GM21786 (cell line): Measurements from ENCODE around the gene GLIPR2.
"Not testable (repeated sequence)": the region's sequence is repeated elsewhere in the genome, so short reads cannot be mapped to it uniquely, and the experiment has no call there.

Source experiments
- ATAC-seq: cut with Tn5 transposase; IDR thresholded peaks from one replicate; pipeline ENCODE4 v1.9.1; 2021; ENCODE audit not compliant: unreplicated experiment

GLIPR2 gene

GRCh38 chr9:36162211-36162738 is 25.7 kb downstream of the GLIPR2 start:
- no peak for ATAC-seq

DNA sequence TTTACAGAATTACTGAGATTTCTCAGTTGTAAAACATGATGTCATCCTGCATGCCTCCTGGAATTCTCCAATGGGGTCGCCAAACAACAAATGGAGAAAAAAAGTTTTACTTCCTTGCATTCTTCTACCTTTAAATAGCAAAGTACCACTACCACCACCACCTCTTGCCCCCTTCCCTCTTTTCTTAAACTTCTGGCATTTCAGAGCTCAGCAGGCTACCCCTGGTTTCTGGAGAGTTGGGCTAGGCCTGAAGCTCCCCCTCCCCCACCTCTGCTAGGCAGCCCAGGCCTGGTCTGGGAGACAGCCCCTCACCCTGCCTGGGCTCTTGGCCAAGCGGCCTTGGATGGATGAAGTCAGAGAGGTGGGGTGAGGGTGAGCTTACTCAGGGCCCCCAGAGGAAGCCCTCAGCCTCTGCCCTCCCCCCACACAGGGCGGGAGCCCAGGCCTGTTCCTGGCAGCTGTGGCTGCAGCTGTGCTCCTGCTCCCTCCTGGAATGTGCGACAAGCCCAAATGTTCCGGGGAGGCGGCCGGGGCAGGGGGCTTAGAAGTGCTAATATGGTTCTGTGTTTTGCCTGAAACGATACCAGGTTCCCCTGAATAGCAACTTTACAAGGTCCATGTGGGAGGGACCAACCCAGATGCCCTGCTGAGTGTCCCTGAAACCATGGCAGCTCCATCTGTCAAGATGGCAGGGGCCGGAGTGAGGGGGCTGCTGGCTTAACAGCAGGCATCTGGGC is 26.7 kb downstream of the GLIPR2 start:
- no peak for ATAC-seq

DNA sequence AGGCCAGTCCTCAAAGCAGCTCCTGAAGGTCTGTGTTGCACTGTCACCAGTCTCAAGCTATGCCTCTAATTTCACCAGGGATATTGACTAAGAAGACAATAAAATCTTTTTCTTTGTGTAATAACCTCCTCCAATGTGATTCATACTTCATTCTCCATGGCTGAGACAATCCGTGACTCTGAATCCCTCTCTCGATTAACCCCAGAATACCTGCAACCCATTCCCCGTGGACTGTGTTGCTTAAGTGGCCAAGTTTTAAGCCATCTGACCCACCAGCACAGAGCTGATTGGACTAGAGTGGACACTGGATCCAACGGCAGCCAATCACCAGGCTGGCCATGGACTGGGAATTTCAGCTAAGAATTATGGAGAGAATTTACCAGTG is 27.2 kb downstream of the GLIPR2 start:
- ATAC-seq: no peak

GRCh38 chr9:36164372-36164771 is 27.8 kb downstream of the GLIPR2 start:
- ATAC-seq: no peak

DNA sequence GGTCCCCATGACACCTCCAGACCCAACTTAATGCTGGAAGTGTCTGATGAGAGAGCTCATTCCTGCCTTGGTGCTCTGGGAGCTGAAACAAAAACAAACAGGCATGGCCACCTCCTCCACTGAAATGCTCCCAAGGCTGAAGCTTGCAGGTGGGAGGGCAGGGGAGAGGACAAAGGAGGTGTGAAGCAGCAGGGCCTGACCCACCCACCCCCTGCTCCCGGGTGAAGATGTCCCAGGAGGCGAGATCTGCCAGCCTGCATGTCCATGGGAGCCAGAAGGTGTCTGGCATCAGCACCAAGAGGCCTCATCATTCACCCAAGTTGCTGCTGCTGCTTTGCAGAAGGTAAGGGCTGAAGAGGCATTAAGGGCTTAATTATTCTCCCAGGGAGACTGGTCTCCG is 28.5 kb downstream of the GLIPR2 start:
- ATAC-seq: no peak

GRCh38 chr9:36165826-36166167 is 29.3 kb downstream of the GLIPR2 start:
- no peak for ATAC-seq

DNA sequence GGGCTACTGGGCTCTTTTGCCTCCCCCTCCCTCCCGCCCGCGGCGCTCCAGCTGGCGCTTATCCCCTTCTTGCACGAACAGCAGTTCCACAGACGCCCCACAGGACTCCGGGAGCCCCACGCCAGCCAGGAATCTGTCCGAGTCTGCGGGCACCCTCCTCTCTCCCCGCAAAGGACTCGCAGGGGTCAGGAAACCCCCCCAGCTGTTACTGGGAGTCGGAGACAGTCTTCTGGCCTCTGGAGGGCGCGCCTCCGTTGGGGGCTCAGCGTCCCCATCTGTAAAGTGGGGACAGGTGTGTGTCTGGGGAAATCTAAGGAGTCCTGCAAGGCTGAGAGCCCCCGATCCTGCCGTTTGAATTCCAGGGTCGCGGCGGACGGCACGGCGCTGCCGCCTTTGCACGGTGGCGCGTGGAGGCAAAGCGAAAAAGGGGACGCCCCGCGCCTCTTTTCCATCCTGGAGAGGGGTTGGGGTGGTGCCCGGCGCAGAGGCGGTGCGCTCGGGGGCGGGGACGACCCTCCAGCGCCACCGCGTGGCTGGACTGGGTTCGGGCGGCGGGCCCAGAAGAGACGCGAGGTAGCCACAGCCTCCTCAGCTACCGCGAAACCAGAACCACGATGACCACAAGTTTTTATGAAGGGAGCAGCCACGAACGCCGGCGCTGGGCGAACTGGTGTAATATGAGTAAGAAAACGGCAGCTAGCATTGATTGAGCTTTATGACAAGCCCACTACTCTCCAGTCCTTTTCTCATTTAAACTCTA is 29.8 kb downstream of the GLIPR2 start:
- peak; percentile 76 for ATAC-seq

GRCh38 chr9:36169166-36169565 is 32.6 kb downstream of the GLIPR2 start, which contains the start of gene CCIN:
Gene CCIN (plus strand): TSS chr9:36169388. CDS start chr9:36169503, 115 bp downstream.
- no peak for ATAC-seq

- ATAC-seq: no peak
These were observed 33.2 kb downstream of the GLIPR2 start for GRCh38 chr9:36169708-36170107.

- no peak for ATAC-seq
These were observed 34.0 kb downstream of the GLIPR2 start for GRCh38 chr9:36170531-36170930.

DNA sequence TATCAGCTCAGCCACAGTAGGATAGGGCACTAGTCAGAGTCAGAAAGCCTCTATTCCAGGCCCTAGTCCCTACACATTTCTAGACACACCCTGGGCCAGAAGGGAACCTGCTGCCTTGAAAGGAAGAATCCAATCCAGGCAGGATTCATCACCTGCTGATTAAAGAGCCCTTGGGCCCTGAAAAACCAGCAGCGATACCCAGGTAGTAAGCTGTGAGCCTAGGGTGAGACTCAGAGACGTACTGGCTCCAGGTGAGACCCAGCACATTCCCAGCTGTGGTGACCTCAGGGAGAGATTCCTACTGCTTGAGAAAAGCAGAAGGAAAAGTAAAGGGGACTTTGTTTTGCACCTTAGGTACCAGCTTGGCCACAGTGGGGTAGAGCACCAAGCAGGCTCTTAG is 37.3 kb downstream of the GLIPR2 start:
- ATAC-seq: no peak

- ATAC-seq: no peak
These were observed 37.7 kb downstream of the GLIPR2 start for GRCh38 chr9:36174271-36174670.

DNA sequence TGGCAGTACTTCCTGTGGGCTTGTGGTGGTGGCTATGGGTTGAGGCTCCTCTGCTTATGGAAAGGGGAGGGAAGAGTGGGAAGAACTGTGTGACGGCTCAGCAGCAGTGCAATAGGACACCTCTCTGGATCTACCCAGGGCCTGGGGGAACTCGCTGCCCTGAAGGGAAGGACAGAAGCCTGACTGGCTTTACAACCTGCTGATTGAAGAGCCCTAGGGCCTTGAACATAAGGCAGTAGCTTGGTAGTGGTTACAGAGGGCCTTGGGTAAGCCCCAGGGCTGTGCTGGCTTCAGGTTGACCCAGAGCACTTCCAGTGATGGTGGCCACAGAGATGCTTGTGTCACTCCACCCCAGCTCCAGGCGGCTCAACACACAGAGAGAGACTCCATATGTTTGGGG is 38.2 kb downstream of the GLIPR2 start:
- no peak for ATAC-seq

GRCh38 chr9:36175209-36175608 is 38.7 kb downstream of the GLIPR2 start:
- not testable (repeated sequence) for ATAC-seq

GRCh38 chr9:36176496-36176895 is 40.0 kb downstream of the GLIPR2 start:
- ATAC-seq: not testable (repeated sequence)

DNA sequence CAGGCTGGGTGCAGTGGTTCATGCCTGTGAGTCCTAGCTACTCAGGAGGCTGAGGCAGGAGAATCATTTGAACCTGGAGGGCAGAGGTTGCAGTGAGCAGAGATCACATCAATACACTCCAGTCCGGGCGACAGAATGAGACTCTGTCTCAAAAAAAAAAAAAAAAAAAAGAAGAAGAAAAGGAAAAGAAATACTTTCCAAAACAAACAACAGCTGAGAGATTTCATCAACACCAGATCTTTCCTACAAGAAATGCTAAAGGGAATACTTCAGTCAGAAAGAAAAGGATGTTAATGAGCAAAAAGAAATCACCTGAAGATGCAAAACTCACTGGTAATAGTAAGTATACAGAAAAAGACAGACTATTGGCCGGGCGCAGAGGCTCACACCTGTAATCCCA is 41.0 kb downstream of the GLIPR2 start:
- no peak for ATAC-seq

GRCh38 chr9:36180243-36180642 is 43.7 kb downstream of the GLIPR2 start:
- not testable (repeated sequence) for ATAC-seq

GRCh38 chr9:36187414-36187813 is 50.9 kb downstream of the GLIPR2 start:
- ATAC-seq: no peak

DNA sequence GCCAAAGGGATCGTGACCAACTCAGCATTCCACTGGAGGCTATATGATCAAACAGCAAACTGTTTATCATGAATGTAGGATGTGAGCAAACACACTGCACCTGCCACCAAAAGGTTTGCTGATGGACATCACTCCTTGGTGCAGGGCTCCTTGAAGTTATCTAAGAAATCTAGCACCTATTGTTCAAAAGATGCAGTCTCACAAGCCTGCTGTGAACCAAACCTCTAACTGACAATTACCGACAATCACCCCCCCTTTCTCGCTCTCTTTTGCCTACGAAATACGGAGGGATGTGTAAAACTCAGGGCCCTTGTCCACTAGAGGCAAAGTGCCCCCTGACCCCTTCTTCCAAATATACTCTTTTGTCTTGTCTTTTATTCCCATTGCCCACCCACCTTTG is 51.7 kb downstream of the GLIPR2 start:
- no peak for ATAC-seq

GRCh38 chr9:36189976-36190375 is 53.4 kb downstream of the GLIPR2 start:
- ATAC-seq: no peak

DNA sequence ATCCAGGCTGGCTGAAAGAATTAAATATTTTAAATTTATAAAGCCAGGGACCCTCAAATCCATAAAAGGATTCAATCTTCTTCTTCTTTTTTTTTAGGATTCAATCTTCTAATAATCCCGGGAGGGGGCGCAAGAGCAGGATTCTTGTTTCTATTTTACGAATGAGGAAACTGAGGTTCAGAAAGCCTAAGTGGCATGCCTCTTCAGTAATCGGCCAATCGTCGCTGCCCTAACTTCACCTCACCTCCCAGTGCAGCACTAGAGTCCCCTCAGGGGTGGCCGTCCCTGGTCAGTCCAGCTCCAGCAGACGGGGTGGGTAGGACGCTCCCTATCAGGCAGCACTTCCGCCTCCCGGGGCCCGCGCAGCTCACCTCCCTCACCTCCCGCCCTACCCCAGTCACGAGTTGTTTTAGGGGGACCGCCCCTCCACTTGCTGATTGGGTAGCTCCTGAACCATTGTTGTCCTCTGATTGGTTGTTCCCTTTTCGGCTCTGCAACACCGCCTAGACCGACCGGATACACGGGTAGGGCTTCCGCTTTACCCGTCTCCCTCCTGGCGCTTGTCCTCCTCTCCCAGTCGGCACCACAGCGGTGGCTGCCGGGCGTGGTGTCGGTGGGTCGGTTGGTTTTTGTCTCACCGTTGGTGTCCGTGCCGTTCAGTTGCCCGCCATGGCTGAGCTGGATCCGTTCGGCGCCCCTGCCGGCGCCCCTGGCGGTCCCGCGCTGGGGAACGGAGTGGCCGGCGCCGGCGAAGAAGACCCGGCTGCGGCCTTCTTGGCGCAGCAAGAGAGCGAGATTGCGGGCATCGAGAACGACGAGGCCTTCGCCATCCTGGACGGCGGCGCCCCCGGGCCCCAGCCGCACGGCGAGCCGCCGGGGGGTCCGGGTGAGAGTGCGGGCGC is 54.1 kb downstream of the GLIPR2 start, which contains the start of gene CLTA:
Gene CLTA (plus strand): TSS at position 534 of the 902 bp plus-strand sequence. CDS start 136 bp downstream, at position 670.
- ATAC-seq: peak; percentile 95
